A673 (cell line): ENCODE data around the gene JCAD. TPM values are rescaled to one million over a fixed set of nuclear protein-coding genes. Genes with fewer than 3 reads are reported as not detected.

Experiments used
- BruUV-seq: library from RNA; stranded (reverse); fragments of 400-500 nt; replicated peaks from 2 replicates; lab custom pipeline; 2021; lab: Mats Ljungman, UMichigan
- CTCF ChIA-PET: fragments of 300-600 bp; sonication (Branson Sonifier 250); formaldehyde crosslinking; loops from one replicate; lab custom pipeline; 2022; ENCODE audit warnings: antibody characterized with exemption; lab: Charles Lee
- POLR2A ChIA-PET: fragments of 300-600 bp; sonication (Branson Sonifier 250); formaldehyde crosslinking; loops from one replicate; lab custom pipeline; 2022; ENCODE audit warnings: antibody characterized with exemption; ENCODE audit not compliant: low non-redundant PET; lab: Charles Lee
- DNase-seq: peaks from one replicate; pipeline ENCODE4 v3.0.0-alpha.2; 2015; ENCODE audit warnings: low spot score
- H3K27ac ChIP-seq: fragments of 200-600 bp; sonication (generic); 2 replicates; pipeline ENCODE4 v1.5.1; 2016; ENCODE audit warnings: mixed run types, low read depth, mild to moderate bottlenecking, mixed read lengths, antibody characterized with exemption, low read length; ENCODE audit not compliant: poor library complexity, severe bottlenecking
- H3K27me3 ChIP-seq: fragments of 200-600 bp; sonication (generic); replicated peaks from 2 replicates; pipeline ENCODE4 v1.6.1; 2017; ENCODE audit warnings: mixed run types, low read depth, mild to moderate bottlenecking, mixed read lengths, antibody characterized with exemption, low read length; ENCODE audit not compliant: insufficient read depth, poor library complexity
- H3K36me3 ChIP-seq: fragments of 200-600 bp; sonication (generic); 2 replicates; pipeline ENCODE4 v1.6.1; 2016; ENCODE audit warnings: mixed run types, mild to moderate bottlenecking, mixed read lengths, antibody characterized with exemption, low read length; ENCODE audit not compliant: insufficient read depth, poor library complexity, severe bottlenecking
- H3K4me1 ChIP-seq: fragments of 200-600 bp; sonication (generic); 2 replicates; pipeline ENCODE4 v1.6.1; 2017; ENCODE audit warnings: mixed run types, mild to moderate bottlenecking, mixed read lengths, antibody characterized with exemption, low read length; ENCODE audit not compliant: insufficient read depth, poor library complexity, severe bottlenecking
- H3K4me3 ChIP-seq: fragments of 200-600 bp; sonication (generic); 2 replicates; pipeline ENCODE4 v1.5.1; 2016; ENCODE audit warnings: low read depth, mixed run types, mild to moderate bottlenecking, mixed read lengths, low read length; ENCODE audit not compliant: poor library complexity, severe bottlenecking
- H3K9me3 ChIP-seq: fragments of 200-600 bp; sonication (generic); 2 replicates; pipeline ENCODE4 v1.6.1; 2016; ENCODE audit warnings: mixed run types, low read depth, mild to moderate bottlenecking, mixed read lengths, antibody characterized with exemption, low read length; ENCODE audit not compliant: poor library complexity, severe bottlenecking
- EZH2 ChIP-seq: fragments of 200-600 bp; sonication (generic); IDR thresholded peaks from 2 replicates; pipeline ENCODE4 v1.6.1; 2017; ENCODE audit warnings: borderline replicate concordance, low read depth, mild to moderate bottlenecking, mixed read lengths, antibody characterized with exemption, low read length; ENCODE audit not compliant: poor library complexity, severe bottlenecking
- intact Hi-C: fragments of 100-400 bp; cut with micrococcal nuclease; formaldehyde crosslinking; loops from one replicate; pipeline ENCODE4 v1.10.0; 2022; ENCODE audit not compliant: unreplicated experiment
- total RNA-seq: library from RNA; stranded (reverse); gene quantifications from 2 replicates; pipeline ENCODE4 v1.2.3, GENCODE V29; 2021
- TF ChIP-seq, protein P1 (sequence below): fragments of 300-800, 200-600 bp; sonication (generic); conservative IDR thresholded peaks from 2 replicates; pipeline ENCODE4 v1.5.1; 2017; ENCODE audit warnings: low read depth, mild to moderate bottlenecking, antibody characterized with exemption, low read length, moderate library complexity, mixed read lengths

JCAD gene
- total RNA-seq, 1 experiment from 2014 or later = 65.8 TPM

DNA sequence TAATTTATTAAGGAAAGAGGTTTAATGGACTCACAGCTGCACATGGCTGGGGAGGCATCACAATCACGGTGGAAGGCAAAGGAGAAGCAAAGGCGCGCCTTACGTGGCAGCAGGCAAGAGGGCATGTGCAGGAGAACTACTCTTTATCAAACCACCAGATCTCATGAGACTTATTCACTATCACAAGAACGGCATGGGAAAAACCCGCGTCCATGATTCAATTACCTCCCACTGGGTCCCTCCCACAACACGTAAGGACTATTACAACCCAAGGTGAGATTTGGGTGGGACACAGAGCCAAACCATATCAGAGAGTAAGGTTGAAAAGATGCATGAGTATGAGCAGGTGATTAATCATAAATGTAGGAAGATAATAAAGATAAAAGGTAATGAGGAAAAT is 3.2 kb upstream of the JCAD start:
- TF ChIP-seq, protein P1, sequence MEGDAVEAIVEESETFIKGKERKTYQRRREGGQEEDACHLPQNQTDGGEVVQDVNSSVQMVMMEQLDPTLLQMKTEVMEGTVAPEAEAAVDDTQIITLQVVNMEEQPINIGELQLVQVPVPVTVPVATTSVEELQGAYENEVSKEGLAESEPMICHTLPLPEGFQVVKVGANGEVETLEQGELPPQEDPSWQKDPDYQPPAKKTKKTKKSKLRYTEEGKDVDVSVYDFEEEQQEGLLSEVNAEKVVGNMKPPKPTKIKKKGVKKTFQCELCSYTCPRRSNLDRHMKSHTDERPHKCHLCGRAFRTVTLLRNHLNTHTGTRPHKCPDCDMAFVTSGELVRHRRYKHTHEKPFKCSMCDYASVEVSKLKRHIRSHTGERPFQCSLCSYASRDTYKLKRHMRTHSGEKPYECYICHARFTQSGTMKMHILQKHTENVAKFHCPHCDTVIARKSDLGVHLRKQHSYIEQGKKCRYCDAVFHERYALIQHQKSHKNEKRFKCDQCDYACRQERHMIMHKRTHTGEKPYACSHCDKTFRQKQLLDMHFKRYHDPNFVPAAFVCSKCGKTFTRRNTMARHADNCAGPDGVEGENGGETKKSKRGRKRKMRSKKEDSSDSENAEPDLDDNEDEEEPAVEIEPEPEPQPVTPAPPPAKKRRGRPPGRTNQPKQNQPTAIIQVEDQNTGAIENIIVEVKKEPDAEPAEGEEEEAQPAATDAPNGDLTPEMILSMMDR = no peak
- TF ChIP-seq EZH2 = no peak
- no TSS peak for BruUV-seq
- intact Hi-C loops = no loop called here
- H3K4me1 ChIP-seq = peaks cover 38% of the 10 kb centered on the region
- ChIA-PET CTCF (no interaction called here), POLR2A (no interaction called here)
- no peak for DNase-seq
- no peaks in the 10 kb centered on the region for H3K27me3 ChIP-seq
- H3K27ac ChIP-seq = no peak overlapping the region
- no peaks in the 10 kb centered on the region for H3K36me3 ChIP-seq
- no peaks in the 10 kb centered on the region for H3K9me3 ChIP-seq
- no peak overlapping the region for H3K4me3 ChIP-seq

DNA sequence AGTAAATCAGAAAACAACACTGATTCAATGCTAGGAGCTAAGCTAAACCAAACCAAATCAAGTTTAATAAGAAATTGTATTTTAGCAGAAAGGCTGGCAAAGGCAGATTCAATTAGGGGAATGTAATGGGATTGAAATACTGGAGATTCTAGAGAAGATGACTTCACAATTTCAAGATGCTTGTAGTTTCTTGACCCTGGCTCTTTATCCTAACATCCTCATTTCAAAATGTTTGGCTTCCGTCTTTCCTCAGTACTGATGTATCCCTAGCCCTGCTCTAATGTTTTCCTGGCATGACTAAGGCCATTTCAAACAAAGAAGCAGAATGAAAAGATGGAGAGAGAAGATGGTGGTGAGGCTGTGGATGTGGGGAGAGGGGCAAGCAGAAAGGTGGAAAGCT is 2.7 kb upstream of the JCAD start:
- TF ChIP-seq EZH2 = no peak
- TF ChIP-seq, protein P1 = no peak
- no TSS peak for BruUV-seq
- Histone ChIP-seq H3K27ac (no peak overlapping the region), H3K9me3 (no peaks in the 10 kb centered on the region), H3K36me3 (no peaks in the 10 kb centered on the region), H3K4me1 (peaks cover 43% of the 10 kb centered on the region), H3K27me3 (no peaks in the 10 kb centered on the region), H3K4me3 (no peak overlapping the region)
- no peak for DNase-seq
- ChIA-PET CTCF (no interaction called here), POLR2A (no interaction called here)
- intact Hi-C loops = no loop called here

DNA sequence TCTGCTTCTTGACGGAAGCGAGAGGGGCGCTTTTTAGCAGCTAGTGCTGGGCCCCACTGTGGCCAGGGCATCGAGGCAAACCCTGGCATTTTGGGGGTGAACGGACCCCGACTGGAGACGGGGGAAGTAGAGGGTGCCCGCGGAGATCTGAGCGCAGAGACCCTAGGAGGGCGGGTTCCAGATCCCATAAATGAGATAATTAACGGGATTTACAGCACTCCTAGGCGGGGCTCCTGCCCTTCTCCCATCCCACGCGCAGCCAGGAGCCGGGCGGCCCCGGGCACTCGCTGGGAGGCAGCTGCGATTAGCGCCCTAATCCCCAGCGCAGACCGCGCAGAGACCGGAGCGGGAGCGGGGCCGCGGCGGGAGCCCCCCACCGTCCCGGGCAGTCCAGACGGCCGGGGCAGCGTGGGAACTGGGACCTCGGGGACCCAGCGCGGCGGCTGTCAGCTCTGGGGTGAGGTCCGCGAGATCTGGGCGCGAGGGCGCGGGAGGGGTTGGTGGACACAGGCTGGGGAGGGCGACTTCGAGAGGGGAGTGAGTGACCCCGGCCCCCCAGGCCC is 735 bp downstream of the JCAD start:
- ChIA-PET CTCF (no interaction called here), POLR2A (no interaction called here)
- Histone ChIP-seq H3K27me3 (no peaks in the 10 kb centered on the region), H3K9me3 (no peaks in the 10 kb centered on the region), H3K27ac (peak overlapping the region; percentile 83), H3K4me1 (peaks cover 49% of the 10 kb centered on the region), H3K36me3 (no peaks in the 10 kb centered on the region), H3K4me3 (peak overlapping the region; percentile 79)
- TF ChIP-seq, protein P1 = no peak
- no peak for TF ChIP-seq EZH2
- no TSS peak for BruUV-seq
- intact Hi-C loops = no loop called here
- DNase-seq = peak; percentile 61
